IMR-90 (cell line): Measurements from ENCODE around the gene INPPL1. TPM values are rescaled to one million over a fixed set of nuclear protein-coding genes. Genes with fewer than 3 reads are reported as not detected.
A peak's percentile ranks its signal among the peaks of the same experiment; 100 is the strongest.

Source experiments
- ATAC-seq: fragments of 200-7000 bp; cut with Tn5 transposase; 2 replicates; pipeline ENCODE4 v1.9.1; 2020; ENCODE audit warnings: low read depth, mild to moderate bottlenecking, moderate library complexity
- BruUV-seq: library from RNA; stranded (reverse); fragments of 400-500 nt; replicated peaks from 2 replicates; lab custom pipeline; 2021; lab: Mats Ljungman, UMichigan
- CTCF ChIA-PET: fragments of 300-600 bp; formaldehyde crosslinking; extraction: SDS; loops from one replicate; lab custom pipeline; 2021; ENCODE audit warnings: antibody characterized with exemption; lab: Yijun Ruan, JAX
- POLR2A ChIA-PET: fragments of 300-600 bp; sonication (Branson Sonifier 250); formaldehyde crosslinking; loops from one replicate; lab custom pipeline; 2022; ENCODE audit warnings: antibody characterized with exemption; ENCODE audit not compliant: unreplicated experiment; lab: Charles Lee
- DNase-seq: peaks from one replicate; pipeline ENCODE4 v3.0.0; 2013
- H2AFZ ChIP-seq: replicated peaks from 2 replicates; pipeline ENCODE3; 2013; ENCODE audit warnings: low read length, mild to moderate bottlenecking; ENCODE audit not compliant: poor library complexity
- H2AK5ac ChIP-seq: 2 replicates; pipeline ENCODE4 v1.6.1; 2013; ENCODE audit warnings: low read depth, low read length, inconsistent platforms
- H2AK9ac ChIP-seq: replicated peaks from 2 replicates; pipeline ENCODE3; 2013; ENCODE audit warnings: mild to moderate bottlenecking, low read depth, low read length, moderate library complexity; ENCODE audit not compliant: poor library complexity
- H2BK120ac ChIP-seq: 2 replicates; pipeline ENCODE4 v1.6.1; 2013; ENCODE audit warnings: low read depth, low read length, inconsistent platforms
- H2BK15ac ChIP-seq: 3 replicates; pipeline ENCODE4 v1.6.1; 2013; ENCODE audit warnings: low read depth, low read length, inconsistent platforms
- H2BK20ac ChIP-seq: 2 replicates; pipeline ENCODE4 v1.6.1; 2013; ENCODE audit warnings: low read depth, mild to moderate bottlenecking, inconsistent platforms, low read length, moderate library complexity
- H2BK5ac ChIP-seq: 2 replicates; pipeline ENCODE4 v1.6.1; 2013; ENCODE audit warnings: mild to moderate bottlenecking, low read depth, low read length, inconsistent platforms; ENCODE audit not compliant: poor library complexity, severe bottlenecking
- H3K14ac ChIP-seq: replicated peaks from 2 replicates; pipeline ENCODE4 v1.6.1; 2013; ENCODE audit warnings: low read depth, low read length, inconsistent platforms
- H3K18ac ChIP-seq: 2 replicates; pipeline ENCODE4 v1.6.1; 2013; ENCODE audit warnings: low read depth, low read length, control low read depth
- H3K23ac ChIP-seq: 2 replicates; pipeline ENCODE4 v1.6.1; 2013; ENCODE audit warnings: low read depth, low read length, inconsistent platforms
- H3K27ac ChIP-seq: 2 replicates; pipeline ENCODE4 v1.5.1; 2013; ENCODE audit warnings: mild to moderate bottlenecking, control low read depth, low read length; ENCODE audit not compliant: insufficient read depth
- H3K27me3 ChIP-seq: 2 replicates; pipeline ENCODE4 v1.6.1; 2013; ENCODE audit warnings: low read length; ENCODE audit not compliant: control insufficient read depth, insufficient read depth
- H3K36me3 ChIP-seq: 2 replicates; pipeline ENCODE4 v1.6.1; 2013; ENCODE audit warnings: low read length, mixed read lengths; ENCODE audit not compliant: control insufficient read depth, insufficient read depth
- H3K4ac ChIP-seq: 2 replicates; pipeline ENCODE4 v1.6.1; 2013; ENCODE audit warnings: low read depth, low read length, inconsistent platforms
- H3K4me1 ChIP-seq: 2 replicates; pipeline ENCODE4 v1.6.1; 2013; ENCODE audit warnings: low read length, mixed read lengths; ENCODE audit not compliant: control insufficient read depth, insufficient read depth
- H3K4me2 ChIP-seq: 2 replicates; pipeline ENCODE4 v1.6.1; 2013; ENCODE audit warnings: low read depth, mild to moderate bottlenecking, control low read depth, low read length, moderate library complexity
- H3K4me3 ChIP-seq: 2 replicates; pipeline ENCODE4 v1.5.1; 2013; ENCODE audit warnings: low read depth, mild to moderate bottlenecking, control low read depth, low read length, moderate library complexity; ENCODE audit not compliant: insufficient read depth
- H3K56ac ChIP-seq: 2 replicates; pipeline ENCODE4 v1.6.1; 2013; ENCODE audit warnings: low read length, inconsistent platforms; ENCODE audit not compliant: insufficient read depth; ENCODE audit errors: extremely low read depth
- H3K79me1 ChIP-seq, 2 experiments: 2 replicates each; pipeline ENCODE4 v1.6.1; 2013; ENCODE audit warnings: low read length in 2 of 2, inconsistent platforms in 1 of 2, low read depth in 1 of 2
- H3K9ac ChIP-seq: 2 replicates; pipeline ENCODE4 v1.6.1; 2013; ENCODE audit warnings: low read depth, low read length, control low read depth
- H3K9me1 ChIP-seq: 2 replicates; pipeline ENCODE4 v1.6.1; 2013; ENCODE audit warnings: low read length, inconsistent platforms; ENCODE audit not compliant: insufficient read depth
- H3K9me3 ChIP-seq: 2 replicates; pipeline ENCODE4 v1.6.1; 2013; ENCODE audit warnings: low read length; ENCODE audit not compliant: control insufficient read depth, insufficient read depth
- H4K20me1 ChIP-seq: 2 replicates; pipeline ENCODE4 v1.6.1; 2013; ENCODE audit warnings: low read length, inconsistent platforms; ENCODE audit not compliant: insufficient read depth
- H4K5ac ChIP-seq: 2 replicates; pipeline ENCODE4 v1.6.1; 2013; ENCODE audit warnings: mild to moderate bottlenecking, low read depth, low read length, control low read depth
- H4K8ac ChIP-seq, 2 experiments: 2 replicates each; pipeline ENCODE4 v1.6.1; 2013; ENCODE audit warnings: low read depth in 2 of 2, low read length in 2 of 2, control low read depth in 1 of 2, inconsistent platforms in 1 of 2
- H4K91ac ChIP-seq: 2 replicates; pipeline ENCODE4 v1.6.1; 2013; ENCODE audit warnings: low read depth, low read length, inconsistent platforms; ENCODE audit not compliant: insufficient read depth
- BHLHE40 ChIP-seq: fragments of 150-350 bp; IDR thresholded peaks from 2 replicates; pipeline ENCODE4 v1.6.1; 2016; ENCODE audit warnings: mild to moderate bottlenecking, low read depth, low read length
- CEBPB ChIP-seq: IDR thresholded peaks from 2 replicates; pipeline ENCODE4 v1.6.1; 2012; ENCODE audit warnings: low read depth, low read length, improper control_type of control experiment
- CHD1 ChIP-seq: IDR thresholded peaks from 2 replicates; pipeline ENCODE4 v1.6.1; 2012; ENCODE audit warnings: low read depth, low read length, improper control_type of control experiment
- FOS ChIP-seq: fragments of 150-350 bp; IDR thresholded peaks from 2 replicates; pipeline ENCODE4 v1.6.1; 2016; ENCODE audit warnings: low read depth, low read length
- MAFK ChIP-seq: IDR thresholded peaks from 2 replicates; pipeline ENCODE4 v1.6.1; 2012; ENCODE audit warnings: low read depth, low read length, improper control_type of control experiment
- MAZ ChIP-seq: IDR thresholded peaks from 2 replicates; pipeline ENCODE4 v1.6.1; 2012; ENCODE audit warnings: low read depth, mild to moderate bottlenecking, low read length, improper control_type of control experiment, moderate library complexity, borderline replicate concordance
- MXI1 ChIP-seq: IDR thresholded peaks from 2 replicates; pipeline ENCODE4 v1.6.1; 2012; ENCODE audit warnings: low read depth, mild to moderate bottlenecking, low read length, moderate library complexity, borderline replicate concordance
- NFE2L2 ChIP-seq: fragments of 150-350 bp; IDR thresholded peaks from 2 replicates; pipeline ENCODE4 v1.6.1; 2016; ENCODE audit warnings: low read depth, mild to moderate bottlenecking, low read length
- POLR2A ChIP-seq: IDR thresholded peaks from 2 replicates; pipeline ENCODE4 v1.6.1; 2012; ENCODE audit warnings: mild to moderate bottlenecking, low read depth, low read length
- RAD21 ChIP-seq: IDR thresholded peaks from 2 replicates; pipeline ENCODE4 v1.6.1; 2012; ENCODE audit warnings: low read length, improper control_type of control experiment
- RCOR1 ChIP-seq: IDR thresholded peaks from 2 replicates; pipeline ENCODE4 v1.6.1; 2012; ENCODE audit warnings: mild to moderate bottlenecking, low read length, improper control_type of control experiment; ENCODE audit not compliant: insufficient replicate concordance
- SMC3 ChIP-seq: fragments of 150-350 bp; IDR thresholded peaks from 2 replicates; pipeline ENCODE4 v1.6.1; 2016; ENCODE audit warnings: low read depth, mild to moderate bottlenecking, antibody characterized with exemption, low read length, moderate library complexity
- WGBS, 2 experiments: methylation state at CpG; one replicate each; pipeline versions ENCODE4 v1.1.5 to v1.1.7; 2013; ENCODE audit warnings: missing lambda C conversion rate in 2 of 2; ENCODE audit not compliant: insufficient read length in 1 of 2; ENCODE audit errors: extremely low coverage in 2 of 2; 5-methylcytosine and 5-hydroxymethylcytosine counted together
- dilution Hi-C: fragments of 300-500 bp; cut with HindIII; formaldehyde crosslinking; loops from one replicate; pipeline ENCODE4 v1.14.3; 2018; ENCODE audit warnings: low sequenced_read_pairs; ENCODE audit not compliant: unreplicated experiment
- in situ Hi-C: fragments of 300-500 bp; cut with MboI; formaldehyde crosslinking; loops from 3 replicates; pipeline ENCODE4 v1.14.3; 2019; ENCODE audit warnings: low sequenced_read_pairs, inconsistent platforms, mixed read lengths
- intact Hi-C: fragments of 100-400 bp; cut with micrococcal nuclease; formaldehyde crosslinking; loops from 2 replicates; pipeline ENCODE4 v1.10.0; 2022
- polyA plus RNA-seq, 3 experiments: library from polyadenylated mRNA; depleted of rRNA; stranded (reverse); fragments of >200 nt; gene quantifications; 2 replicates each; pipeline ENCODE4 v1.2.3, GENCODE V29; 2012; ENCODE audit warnings: low replicate concordance in 1 of 3
- total RNA-seq: library from RNA; depleted of rRNA; stranded (reverse); fragments of >200 nt; gene quantifications from 2 replicates; pipeline ENCODE4 v1.2.3, GENCODE V29; 2012
- TF ChIP-seq, protein P1 (sequence below): fragments of 150-350 bp; IDR thresholded peaks from 2 replicates; pipeline ENCODE4 v1.6.1; 2017; ENCODE audit warnings: mild to moderate bottlenecking, antibody characterized with exemption, low read length, low read depth
- TF ChIP-seq, protein P2 (sequence below): conservative IDR thresholded peaks from 2 replicates; pipeline ENCODE4 v1.5.1; 2012; ENCODE audit warnings: mild to moderate bottlenecking, low read depth, low read length, improper control_type of control experiment
- TF ChIP-seq, protein P3 (sequence below): fragments of 150-350 bp; IDR thresholded peaks from 2 replicates; pipeline ENCODE4 v1.6.1; 2016; ENCODE audit warnings: low read depth, mild to moderate bottlenecking, low read length, moderate library complexity, borderline replicate concordance

The INPPL1 gene
- total and polyA plus RNA-seq, 2 of the 4 experiments (the other 2 are of a cell fraction) = 27.4 to 105 TPM

DNA sequence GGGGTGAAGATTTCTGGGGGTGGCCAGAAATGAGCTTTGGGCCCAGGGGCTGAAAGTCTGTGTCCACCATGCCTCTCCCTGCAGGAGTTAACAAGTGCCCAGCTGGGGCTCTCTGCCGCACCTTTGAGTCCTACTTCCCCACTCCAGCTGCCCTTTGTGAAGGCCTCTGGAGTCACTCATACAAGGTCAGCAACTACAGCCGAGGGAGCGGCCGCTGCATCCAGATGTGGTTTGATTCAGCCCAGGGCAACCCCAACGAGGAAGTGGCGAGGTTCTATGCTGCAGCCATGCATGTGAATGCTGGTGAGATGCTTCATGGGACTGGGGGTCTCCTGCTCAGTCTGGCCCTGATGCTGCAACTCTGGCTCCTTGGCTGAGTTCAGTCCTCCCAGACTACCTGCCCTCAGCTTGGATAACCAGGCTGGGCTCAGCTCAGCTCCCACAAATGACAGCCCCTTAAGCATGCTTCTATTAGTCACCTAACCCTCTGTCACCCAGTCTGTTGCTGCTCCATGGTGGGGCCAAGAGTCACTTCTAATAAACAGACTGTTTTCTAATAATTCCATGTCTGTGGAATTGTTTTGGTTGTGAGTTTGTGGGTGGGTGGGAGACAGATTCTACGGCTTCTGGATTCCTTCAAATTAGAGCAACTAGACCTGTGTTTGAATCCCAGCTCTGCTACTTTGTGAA, 3.0 kb upstream of the INPPL1 start:
- no peak for DNase-seq
- Histone ChIP-seq H4K8ac (peak overlapping the region in 1 of 2 experiments; percentile 21; a peak in 1 of 4 replicates), H3K23ac (no peak overlapping the region), H2AK5ac (no peak overlapping the region), H3K9ac (no peak overlapping the region), H3K14ac (no peak overlapping the region), H4K20me1 (peaks cover 14% of the 10 kb centered on the region), H3K27ac (no peak overlapping the region), H4K91ac (no peak overlapping the region), H3K9me1 (peaks cover 6% of the 10 kb centered on the region; the same call in 1 of the 2 replicates), H2AFZ (peak overlapping the region; percentile 71), H3K4me2 (no peak overlapping the region), H2AK9ac (no peak overlapping the region), H3K4ac (no peak overlapping the region), H3K27me3 (peaks cover 24% of the 10 kb centered on the region), H2BK120ac (no peak overlapping the region), H3K79me1 (peaks cover 14 to 22% of the 10 kb centered on the region in 2 experiments; a peak in 3 of 4 replicates), H3K56ac (no peak overlapping the region), H2BK20ac (no peak overlapping the region), H3K18ac (no peak overlapping the region), H2BK5ac (no peak overlapping the region), H3K9me3 (no peaks in the 10 kb centered on the region), H3K4me1 (peaks cover 4% of the 10 kb centered on the region; the same call in 1 of the 2 replicates), H3K4me3 (no peak overlapping the region), H4K5ac (no peak overlapping the region), H3K36me3 (no peaks in the 10 kb centered on the region; the same call in 1 of the 2 replicates), H2BK15ac (no peak overlapping the region)
- WGBS, 2 experiments = 90% methylated on average over 3 of the region's 7 CpGs; no CpG with 5 or more reads in 1 of the 2 experiments
- CTCF ChIA-PET = no interaction called here
- POLR2A ChIA-PET = no interaction called here
- no peak for ATAC-seq
- intact Hi-C loops (loop anchor here (2.0 kb wide), 1 partner anchor 119 kb away; the partner anchor contains the start of gene LAMTOR1), in situ Hi-C loops (no loop called here), dilution Hi-C loops (no loop called here)
- no TSS peak for BruUV-seq
- no peak for TF ChIP-seq RCOR1
- TF ChIP-seq SMC3 = no peak
- no peak for TF ChIP-seq MAFK
- no peak for TF ChIP-seq MAZ
- no peak for TF ChIP-seq MXI1
- no peak for TF ChIP-seq RAD21
- TF ChIP-seq, protein P1, sequence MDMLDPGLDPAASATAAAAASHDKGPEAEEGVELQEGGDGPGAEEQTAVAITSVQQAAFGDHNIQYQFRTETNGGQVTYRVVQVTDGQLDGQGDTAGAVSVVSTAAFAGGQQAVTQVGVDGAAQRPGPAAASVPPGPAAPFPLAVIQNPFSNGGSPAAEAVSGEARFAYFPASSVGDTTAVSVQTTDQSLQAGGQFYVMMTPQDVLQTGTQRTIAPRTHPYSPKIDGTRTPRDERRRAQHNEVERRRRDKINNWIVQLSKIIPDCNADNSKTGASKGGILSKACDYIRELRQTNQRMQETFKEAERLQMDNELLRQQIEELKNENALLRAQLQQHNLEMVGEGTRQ = no peak
- TF ChIP-seq CHD1 = no peak
- TF ChIP-seq FOS = no peak
- TF ChIP-seq, protein P2, sequence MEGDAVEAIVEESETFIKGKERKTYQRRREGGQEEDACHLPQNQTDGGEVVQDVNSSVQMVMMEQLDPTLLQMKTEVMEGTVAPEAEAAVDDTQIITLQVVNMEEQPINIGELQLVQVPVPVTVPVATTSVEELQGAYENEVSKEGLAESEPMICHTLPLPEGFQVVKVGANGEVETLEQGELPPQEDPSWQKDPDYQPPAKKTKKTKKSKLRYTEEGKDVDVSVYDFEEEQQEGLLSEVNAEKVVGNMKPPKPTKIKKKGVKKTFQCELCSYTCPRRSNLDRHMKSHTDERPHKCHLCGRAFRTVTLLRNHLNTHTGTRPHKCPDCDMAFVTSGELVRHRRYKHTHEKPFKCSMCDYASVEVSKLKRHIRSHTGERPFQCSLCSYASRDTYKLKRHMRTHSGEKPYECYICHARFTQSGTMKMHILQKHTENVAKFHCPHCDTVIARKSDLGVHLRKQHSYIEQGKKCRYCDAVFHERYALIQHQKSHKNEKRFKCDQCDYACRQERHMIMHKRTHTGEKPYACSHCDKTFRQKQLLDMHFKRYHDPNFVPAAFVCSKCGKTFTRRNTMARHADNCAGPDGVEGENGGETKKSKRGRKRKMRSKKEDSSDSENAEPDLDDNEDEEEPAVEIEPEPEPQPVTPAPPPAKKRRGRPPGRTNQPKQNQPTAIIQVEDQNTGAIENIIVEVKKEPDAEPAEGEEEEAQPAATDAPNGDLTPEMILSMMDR = no peak
- TF ChIP-seq CEBPB = no peak
- TF ChIP-seq, protein P3, sequence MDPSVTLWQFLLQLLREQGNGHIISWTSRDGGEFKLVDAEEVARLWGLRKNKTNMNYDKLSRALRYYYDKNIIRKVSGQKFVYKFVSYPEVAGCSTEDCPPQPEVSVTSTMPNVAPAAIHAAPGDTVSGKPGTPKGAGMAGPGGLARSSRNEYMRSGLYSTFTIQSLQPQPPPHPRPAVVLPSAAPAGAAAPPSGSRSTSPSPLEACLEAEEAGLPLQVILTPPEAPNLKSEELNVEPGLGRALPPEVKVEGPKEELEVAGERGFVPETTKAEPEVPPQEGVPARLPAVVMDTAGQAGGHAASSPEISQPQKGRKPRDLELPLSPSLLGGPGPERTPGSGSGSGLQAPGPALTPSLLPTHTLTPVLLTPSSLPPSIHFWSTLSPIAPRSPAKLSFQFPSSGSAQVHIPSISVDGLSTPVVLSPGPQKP = no peak
- no peak for TF ChIP-seq BHLHE40
- no peak for TF ChIP-seq POLR2A
- TF ChIP-seq NFE2L2 = no peak
